Stimulated activated CD4-positive, alpha-beta T cell treated with anti-CD3 and anti-CD28 coated beads, Interleukin-4, amount 100 ng/mL, for 4 hours (primary cell): Measurements from ENCODE around the gene CAST.

Source experiments
- DNase-seq, 2 experiments: peaks; one replicate each; pipeline ENCODE4 v3.0.0-alpha.2; 2020

CAST gene

DNA sequence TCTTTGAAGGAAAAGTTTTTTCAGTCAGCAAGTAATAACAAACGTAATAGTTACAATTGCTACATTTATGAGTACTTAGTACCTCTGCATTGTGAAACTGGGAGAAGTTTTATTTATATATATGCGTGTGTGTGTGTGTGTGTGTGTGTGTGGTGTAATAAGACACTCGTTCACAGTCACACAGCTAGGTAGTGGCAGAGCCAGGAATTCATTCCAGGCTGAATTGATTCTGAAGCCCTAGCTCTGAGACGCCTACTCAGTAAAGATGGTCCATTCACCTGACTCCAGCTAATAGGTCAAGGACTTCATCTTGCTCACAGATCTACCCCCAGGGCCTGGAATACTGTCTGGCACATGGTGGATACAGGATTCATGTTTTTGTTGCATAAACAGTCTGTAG lies 13.6 kb upstream of the CAST start:
- DNase-seq = no peak

DNA sequence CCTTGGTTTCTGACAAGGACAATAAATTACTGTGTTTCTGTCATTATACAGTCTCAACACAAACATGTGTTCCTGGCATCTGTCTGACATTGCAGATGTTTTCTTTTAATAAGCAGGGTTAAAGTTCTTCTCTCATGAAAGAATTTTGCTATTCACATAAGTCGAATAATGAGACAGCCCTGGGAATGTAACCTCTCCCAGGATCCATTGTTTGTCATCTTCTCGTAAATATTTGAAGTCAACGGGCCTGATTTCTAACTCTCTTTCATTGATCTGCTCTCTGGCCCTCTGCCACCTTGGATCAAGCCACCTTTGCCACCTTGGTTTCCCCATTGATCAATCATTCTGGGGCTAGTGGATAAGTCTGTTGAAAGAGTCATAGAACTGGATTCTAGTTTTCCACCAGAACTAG lies 12.9 kb upstream of the CAST start:
- no peak for DNase-seq

DNA sequence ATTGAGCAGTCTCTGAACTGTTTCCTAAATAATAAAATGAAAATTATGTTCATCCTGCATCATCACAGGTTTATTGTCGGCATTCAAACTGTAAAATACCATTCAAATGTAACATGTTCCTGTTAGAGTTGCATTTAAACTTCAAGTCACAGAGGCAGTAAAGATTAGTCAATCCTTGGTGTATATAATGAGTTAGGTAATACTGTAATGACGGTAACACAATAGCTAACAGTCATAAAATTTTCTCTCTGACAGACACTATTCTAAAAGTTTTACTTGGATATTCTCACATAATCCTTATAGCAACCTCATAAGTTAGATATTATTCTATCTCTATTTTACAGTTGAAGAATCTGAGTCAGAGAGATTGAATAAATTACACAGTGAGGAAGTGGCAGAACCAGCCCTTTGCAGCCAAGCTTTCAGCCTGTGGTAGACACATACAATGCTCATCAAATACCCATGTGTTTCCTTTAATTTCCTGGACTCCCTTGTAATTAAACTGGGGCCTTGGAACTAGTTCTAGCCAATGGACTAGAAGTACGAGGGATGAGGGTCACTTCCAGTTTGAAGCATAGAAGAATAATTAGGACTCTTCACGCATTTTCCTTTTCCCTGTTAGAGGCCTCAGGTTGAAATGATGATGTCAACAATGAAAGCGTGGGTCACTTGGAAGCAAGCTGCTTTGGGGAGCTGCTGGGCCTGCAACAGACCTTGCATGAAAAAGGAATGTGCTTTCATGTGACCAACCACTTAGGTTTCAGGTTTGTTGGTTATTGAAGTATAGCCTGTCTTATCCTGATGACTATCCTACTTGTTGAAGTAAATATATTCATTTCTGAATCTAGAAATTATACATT lies 12.3 kb upstream of the CAST start:
- no peak for DNase-seq

DNA sequence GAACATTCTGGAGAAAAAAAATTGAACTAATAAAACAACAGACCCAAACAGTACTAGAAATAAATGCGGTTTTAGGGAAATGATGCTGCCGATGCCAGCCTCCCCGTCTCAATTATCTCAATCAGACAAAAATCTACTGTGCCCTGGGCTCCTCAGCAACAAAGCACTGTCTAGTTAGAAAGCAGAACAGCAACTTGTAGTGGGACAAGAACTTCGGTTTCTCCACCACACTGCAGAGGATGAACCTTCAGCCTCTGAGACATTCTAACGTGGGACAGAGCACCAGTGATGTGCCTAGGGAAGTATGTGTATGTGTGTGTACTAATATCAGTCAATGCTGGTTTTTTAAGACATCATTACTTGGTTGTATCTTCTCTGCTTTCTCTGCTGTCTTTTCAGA lies 11.1 kb upstream of the CAST start:
- DNase-seq = no peak

DNA sequence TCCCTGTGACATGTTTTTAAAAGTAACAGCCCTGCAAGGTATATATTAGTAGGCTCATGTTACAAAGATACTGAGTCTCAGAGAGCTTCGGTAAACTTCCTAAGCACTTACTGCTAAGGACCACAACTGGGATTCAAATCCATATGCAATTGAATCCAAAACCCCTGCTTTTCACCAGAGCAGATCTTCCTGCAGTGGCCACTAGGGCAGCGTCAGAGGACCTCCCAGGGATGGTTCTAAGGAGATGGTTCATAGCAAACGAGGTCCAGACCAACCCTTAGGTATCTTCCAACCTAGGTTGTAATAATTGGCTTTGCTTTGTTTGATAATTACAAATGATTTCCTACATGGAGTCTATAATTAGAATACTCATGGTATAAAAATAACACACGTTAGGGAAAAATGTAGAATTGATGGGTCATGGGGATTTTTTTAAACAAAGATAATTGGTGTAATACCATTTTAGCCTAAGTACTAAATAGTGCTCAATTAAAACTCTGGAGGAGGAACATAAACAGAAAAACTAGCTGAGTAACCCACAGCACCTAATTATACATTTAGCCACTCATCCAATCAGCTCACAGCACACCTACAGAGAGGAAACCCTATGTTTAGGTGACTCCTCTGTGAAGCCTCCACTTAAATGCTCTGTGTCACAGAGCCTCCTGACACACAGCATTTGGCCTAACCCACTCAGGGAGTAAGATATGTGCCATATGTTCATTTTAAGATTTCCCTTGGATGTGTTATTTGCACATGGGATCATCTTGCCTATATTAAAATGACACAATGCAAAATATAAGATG lies 10.0 kb upstream of the CAST start:
- DNase-seq = no peak

DNA sequence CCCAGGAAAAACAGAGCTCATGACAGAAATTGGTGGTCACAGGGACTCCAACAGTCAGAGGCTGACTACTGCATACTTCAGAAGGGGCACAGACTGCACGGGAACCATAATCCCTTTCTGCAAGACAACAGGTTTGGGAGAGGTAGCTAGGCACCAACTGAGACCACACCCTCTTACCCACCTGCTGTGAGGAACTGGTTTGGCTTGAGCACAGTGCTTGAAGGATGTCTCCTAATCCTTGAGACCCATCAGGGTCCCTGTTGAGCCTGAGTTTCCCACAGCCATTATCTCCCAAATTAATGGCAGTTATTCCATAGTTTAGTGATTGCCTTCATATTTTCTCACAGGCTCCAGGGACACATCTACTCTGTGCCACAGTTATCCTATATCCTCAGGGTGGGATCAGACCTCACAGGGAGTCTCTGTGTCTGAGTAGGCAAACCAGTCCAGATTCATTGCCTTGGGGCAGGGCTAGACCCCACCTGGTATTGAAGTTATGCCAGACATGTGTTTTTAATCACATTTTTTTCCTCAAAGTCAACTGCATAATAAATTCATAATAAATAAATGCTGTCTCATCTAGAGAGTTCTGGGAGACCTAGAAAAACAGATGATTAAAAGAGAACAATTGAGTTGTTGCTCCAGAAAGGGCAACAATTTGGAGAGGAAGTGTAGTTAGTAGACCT lies 9.3 kb upstream of the CAST start:
- DNase-seq = no peak

DNA sequence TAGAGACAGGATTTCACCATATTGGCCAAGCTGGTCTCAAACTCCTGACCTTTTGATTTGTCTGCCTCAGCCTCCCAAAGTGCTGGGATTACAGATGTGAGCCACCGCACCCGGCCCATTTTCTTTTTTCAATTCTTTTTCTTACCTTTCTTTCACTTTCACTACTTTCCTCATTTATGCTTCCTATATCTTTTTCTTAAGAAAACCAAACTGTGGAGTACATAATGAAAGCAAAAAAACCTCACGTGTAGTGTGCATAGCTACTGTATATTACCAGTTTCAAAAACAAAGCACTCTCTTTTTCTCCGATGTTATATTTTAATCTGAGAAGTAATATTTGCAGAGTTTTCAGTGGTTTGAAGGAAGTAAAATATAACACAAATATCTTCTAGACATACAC lies 8.0 kb upstream of the CAST start:
- no peak for DNase-seq

DNA sequence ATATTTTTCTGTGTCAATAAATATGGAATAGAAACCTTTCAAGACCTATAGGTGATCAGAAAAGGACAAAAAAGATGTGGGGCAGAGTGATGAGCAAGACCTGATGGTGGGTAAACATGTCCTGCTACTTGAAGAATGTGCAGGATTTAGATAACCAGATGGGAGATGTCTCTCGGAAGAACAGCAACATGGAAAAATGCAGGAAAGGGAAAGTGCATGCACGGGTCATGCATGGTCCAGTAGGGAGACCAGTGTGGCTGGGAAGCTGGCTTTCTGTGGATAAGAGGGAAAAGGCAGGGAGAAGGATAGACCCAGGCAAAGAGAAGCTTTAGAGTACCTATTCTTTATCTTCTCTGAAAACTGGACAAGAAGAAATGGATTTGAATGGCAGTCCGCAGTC lies 7.1 kb upstream of the CAST start:
- no peak for DNase-seq

DNA sequence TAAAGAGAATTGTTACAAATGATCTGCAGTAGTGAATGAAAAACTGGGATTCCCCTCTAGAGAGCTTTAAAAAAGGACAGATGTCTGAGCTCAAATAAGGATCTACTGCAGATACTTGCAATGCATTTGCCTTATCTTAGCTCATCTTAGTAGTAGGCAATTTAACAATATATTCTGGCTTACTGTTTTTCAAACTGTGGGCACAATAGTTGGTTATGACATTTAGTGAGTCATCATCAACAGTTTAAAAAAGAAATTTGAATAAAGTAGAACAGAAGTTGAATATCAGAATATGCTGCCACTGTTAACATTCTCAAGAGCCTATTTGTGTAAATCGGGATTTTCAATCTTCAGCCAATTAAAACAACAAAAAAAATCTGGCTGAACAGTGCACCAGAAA lies 6.7 kb upstream of the CAST start:
- DNase-seq = no peak

DNA sequence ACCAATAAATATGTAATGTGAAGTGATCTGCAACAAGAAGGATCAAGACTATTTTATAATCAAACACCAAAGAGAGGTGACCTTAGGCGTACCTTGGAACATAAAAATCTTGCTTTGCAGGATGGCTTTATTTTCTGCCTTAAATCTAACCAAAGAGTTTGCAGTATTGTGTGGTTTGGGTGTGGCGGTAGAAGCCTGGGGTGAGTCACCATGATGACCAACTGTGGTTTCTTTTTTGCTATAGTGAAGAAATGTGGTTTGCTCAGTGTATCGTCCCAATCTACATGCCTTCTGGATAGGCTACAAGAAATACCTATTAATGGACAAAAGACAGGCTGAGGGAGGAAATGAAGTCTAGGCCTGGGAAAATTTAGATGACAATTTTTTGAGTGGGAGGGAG lies 5.1 kb upstream of the CAST start:
- DNase-seq = peak in 1 of 2 experiments; percentile 28

DNA sequence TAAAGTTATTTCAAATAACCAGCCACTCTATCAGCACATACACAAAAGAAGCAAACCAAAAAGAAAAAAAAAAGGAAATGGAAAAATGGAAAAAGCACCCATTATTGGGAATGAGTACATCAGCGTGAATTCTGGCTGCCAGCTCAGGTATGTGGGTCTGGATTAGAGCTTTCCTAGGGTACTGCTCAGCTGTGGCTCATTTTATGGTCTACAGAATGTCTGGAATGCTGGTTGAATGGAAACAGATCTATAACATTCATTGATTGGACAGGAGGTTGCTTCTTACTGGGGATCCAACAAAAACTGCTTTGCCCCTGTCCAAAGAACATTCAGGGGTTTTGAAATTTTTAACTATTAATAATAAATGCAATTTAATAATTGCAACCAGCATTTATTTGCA lies 3.9 kb upstream of the CAST start:
- no peak for DNase-seq

DNA sequence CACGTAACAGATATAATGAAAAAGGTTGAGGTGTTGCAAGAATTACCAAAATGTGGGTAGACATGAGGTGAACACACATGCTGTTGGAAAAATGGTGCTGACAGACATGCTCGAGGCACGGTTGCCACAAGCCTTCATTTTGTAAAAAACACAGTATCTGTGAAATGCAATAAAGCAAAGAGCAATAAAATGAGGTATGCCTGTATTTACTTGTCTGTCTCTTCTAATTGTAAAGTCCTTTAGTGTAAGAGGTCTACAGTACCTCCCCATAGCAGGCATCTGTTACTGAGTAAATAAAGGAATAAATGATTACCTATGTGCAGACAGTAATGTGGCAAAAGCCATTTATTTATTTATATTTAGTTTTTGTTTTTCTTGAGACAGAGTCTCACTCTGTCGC lies 3.0 kb upstream of the CAST start:
- no peak for DNase-seq

DNA sequence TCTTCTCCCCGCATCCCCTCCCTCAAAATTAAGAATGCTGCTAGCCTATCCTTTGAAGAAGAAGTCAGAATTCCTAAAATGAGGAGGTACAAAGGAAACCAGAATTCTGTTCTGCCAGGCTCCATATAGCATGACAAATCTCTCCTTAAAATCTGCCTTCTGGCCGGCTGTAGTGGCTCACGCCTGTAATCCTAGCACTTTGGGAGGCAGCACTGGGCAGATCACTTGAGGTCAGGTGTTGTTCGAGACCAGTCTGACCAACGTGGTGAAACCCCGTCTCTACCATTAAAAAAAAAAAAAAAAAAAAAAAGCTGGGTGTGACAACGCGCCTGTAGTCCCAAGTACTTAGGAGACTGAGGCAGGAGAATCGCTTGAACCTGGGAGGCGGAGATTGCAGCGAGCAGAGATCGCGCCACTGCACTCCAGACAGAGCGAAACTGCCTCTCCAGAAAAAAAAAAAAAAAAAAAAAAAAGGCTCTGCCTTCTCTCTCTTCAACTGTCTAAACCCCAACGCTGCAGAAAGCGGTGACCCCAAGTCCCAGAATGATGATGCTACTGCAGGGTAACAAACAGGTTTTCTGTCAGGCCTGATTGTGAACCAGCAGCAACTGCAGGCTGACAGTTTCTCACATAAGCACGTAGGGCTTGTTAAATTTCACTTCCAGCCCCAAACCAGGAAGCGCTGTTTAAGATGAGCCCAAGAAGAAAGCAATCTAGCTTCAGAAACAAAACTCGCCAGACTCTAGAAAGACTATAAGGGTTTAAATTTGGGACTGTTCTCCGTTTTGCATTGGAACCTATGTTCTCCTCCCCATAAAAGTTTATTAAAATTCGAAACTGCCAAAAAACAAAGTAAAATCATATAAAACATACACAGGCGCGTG lies 963 bp upstream of the CAST start:
- peak; percentile 5 to 12 for DNase-seq

DNA sequence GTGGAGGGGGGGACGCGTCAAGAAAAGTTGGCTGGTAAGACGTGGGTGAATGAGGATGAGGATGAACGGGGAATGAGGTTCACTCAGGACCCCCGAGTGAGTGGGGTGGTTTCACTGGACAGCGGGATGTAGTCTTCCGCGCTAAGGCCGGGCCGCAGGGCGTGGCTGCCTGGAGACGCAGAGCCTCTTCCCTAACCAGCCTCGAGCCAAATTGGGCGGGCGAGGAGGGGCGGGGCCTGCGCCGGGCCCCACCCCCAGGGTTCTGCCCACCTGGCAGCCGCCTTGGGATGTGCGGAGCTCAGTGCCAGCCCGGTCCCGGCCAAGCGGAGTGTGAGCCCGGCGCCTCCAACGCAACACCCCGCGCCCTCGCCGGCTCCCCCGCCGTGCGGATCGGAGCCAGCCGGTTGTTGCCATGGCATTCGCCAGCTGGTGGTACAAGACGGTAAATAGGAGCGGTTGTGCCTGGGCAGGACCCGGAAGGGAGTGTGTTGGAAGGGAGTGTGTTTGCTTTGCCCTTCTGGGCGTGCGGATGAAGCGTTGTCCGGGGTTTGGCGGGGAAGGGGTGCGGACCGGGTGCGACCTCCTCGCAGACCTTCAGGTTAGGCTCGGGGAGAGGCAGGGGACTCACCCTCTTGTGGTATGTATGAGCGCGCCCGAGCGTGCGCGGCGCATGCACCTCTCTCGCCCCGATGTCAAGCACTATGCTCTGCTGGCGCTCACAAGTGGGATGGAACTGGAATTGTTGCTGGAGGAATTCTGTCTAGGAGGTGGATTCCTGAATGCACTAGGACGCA lies 746 bp downstream of the CAST start:
- peak; percentile 81 to 83 for DNase-seq

DNA sequence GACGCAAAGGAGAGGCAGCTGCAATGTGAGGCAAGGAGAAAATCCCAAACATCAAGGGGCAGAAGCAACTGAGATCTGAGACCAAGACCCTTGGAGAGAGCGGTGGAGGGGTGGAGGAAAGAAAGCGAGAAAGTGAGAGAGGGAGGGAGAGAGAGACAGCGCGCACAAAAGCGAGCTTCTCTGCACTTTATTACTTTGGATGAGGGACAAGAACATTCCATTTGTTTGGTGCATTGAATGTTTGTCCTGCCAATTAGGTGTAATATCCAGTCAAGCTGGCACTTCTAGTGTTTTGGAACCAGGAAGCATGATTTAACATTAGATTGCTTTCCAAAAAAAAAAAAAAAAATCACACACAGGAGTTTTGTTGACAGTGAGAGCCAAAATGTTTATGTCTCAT lies 1.4 kb downstream of the CAST start:
- no peak for DNase-seq

DNA sequence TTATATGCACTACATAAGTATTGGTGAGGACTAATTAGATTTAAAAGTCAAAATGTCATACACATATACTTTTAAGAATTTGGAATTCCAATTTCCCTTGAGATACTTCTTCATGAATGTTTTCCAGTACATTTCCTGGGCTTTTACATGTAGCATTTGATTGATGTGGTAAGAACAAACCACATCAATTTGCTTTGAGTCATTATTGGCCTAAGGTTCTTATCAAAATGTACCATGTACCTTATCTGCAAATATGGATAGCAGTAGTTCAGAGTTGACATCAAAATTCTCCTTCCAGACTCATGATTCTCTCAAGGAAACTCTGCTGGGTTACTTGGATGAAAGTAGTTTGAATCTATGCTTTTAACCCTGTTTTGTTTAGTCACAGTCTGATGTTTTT lies 2.5 kb downstream of the CAST start:
- DNase-seq = no peak

DNA sequence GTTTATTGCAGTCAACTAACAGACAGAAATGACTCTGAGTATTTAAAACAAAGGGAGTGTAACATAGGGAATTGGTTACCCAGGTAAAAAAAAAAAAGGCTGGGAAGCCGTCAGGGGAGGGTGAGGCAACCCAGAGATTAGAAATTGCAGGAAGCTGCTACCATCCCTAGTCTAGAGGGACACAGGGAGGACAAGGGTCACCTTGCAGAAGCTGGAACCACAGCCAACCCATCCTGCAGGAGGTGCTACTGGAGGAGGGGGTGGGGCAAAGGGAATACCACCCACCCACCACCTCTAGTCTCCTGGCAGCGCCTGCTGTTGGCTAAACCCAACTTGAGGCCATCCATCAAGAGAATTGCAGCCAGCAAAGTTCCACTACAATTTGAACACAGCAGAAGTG lies 6.5 kb downstream of the CAST start:
- no peak for DNase-seq

DNA sequence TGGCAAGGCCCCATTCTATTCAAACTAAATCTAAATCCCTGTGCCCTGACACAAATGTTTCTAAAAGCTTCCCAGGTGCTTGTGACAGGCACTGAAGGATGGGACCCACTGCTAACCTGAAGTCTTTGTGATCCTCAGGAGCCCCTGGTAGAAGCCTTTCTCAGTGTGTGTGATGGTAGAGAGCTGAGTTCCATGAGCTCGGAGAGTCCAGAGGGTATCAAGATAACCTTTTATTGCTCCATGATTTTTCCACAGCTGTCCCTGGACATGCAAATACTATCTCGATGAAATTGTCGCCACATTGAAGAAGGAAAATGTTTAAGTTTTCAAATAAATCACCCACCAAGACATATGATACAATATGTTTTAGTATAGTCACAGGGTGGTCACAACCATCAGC lies 7.7 kb downstream of the CAST start:
- no peak for DNase-seq

DNA sequence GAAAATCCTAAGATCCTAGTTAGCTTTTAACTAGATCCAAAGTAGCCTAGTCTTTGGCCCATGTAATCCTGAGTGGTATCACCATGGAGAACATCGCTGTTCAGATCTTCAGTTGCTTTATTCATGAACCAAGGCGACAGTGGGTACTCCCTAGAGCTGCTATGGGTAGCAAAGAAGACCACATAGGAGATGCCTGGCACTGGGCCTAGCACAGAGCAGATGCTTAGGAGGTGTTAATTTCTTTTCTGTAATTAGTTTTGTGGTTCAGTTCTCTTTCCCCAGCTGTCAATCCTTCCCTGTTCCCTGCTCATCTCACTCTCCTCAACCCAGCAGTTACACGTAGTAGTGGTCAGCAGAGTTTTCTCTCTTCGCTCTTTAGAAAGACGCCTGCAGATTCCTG lies 9.3 kb downstream of the CAST start:
- DNase-seq = no peak

DNA sequence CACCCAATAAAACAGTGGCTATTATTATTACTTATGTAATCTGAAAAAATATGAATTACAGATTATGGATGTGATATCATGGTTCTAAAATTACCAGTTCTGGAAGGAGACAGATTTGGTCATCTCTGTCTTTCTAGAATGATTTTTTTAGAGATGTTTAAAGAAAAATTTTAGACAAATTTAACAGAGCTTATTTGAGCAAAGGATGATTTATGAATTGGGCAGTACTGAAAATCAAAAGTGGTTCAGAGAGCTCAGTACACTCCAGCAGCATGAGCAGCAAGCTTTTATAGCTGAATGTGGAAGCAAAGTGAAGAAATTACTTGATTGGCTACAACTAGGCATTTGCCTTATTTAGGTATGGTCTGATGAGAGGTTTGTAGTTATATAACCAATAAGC lies 11.0 kb downstream of the CAST start:
- DNase-seq = no peak

DNA sequence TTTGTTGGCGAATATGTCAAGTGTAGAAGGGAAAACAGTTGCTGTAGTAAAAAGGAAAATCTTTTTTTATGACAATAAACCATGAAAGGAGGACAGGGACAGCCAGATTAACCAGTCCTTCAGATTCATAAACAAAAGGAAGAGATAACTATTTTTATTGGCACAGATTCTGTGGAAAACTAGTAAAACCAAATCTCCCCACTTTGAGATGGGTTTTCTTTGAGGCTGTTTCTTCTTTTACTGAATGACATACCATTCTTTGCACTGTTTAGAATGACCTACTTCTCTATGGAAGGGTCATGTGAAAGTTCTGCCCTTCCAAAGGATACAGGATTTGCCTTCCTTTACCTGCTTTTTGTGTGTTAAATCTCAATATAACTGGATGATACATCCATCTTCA lies 13.7 kb downstream of the CAST start:
- no peak for DNase-seq

DNA sequence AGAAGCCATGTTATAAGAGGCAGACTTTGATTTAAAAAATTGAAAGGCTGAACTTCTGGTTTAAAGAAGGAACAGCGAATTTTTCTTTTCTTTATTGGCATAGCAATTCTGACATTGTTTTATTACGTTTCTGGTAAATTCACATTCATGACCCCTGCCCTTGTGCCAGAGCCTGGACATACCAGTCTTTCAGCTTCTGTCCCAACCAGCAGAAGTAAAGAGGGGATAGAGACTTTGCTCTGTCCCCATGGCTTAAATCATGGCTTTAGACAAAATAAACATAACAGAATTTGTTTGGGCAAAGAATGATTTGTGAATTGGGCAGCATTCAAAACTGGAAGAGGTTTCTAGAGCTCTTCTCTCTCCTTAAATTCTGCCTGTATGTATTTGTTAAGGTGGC lies 15.3 kb downstream of the CAST start:
- no peak for DNase-seq
